OCI-LY7 (cell line): ENCODE results near the gene GNAS-AS1.

ENCODE experiments used
- CTCF ChIP-seq: fragments of 200-600 bp; sonication (generic); conservative IDR thresholded peaks from 2 replicates; pipeline ENCODE4 v1.5.1; 2014; ENCODE audit warnings: mild to moderate bottlenecking, antibody characterized with exemption, low read length, moderate library complexity, mixed read lengths
- EZH2phosphoT487 ChIP-seq: fragments of 200-600 bp; sonication (generic); IDR thresholded peaks from 2 replicates; pipeline ENCODE4 v1.6.1; 2018; ENCODE audit warnings: low read depth, borderline replicate concordance, mild to moderate bottlenecking, mixed run types, antibody characterized with exemption, low read length, moderate library complexity, mixed read lengths

DNA sequence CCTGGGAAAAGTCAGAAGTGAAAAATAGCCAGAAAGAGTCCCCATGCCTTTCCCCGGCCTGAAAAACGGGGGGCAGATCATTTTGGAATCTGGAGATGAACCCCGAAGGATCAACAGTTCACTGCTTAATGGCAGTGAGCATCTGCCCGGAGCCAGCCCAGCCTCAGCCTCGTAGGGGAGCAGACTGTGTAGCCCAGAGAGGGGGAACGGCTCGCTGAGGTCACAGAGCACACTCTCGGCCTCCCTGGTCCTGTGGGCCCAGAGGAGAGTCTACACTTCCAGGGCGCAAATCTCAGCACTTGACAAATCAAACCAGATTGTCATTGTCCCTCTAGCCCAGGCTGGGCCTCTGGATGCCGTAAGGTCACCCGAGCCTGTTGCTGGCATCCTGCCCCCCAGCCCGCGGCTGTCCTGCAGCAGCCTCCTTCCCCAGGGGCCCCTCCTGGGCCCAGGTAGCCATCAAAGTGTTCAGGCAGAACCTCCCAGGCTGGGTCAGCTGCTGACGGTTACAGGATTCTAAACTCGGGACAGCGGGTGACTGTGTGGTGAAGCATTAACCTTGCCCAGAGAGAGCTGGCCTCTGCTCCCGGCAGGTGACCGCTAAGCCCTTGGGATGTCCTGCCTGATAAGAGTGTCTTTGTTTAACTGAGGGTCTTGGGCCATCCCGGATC, 56.1 kb downstream of the GNAS-AS1 start:
- TF ChIP-seq EZH2phosphoT487 (no peak), CTCF (no peak)
